IMR-90 (cell line): ENCODE results near the gene TBL3. TPM values are rescaled to one million over a fixed set of nuclear protein-coding genes. Genes with fewer than 3 reads are reported as not detected.

Experiments
- ATAC-seq: fragments of 200-7000 bp; cut with Tn5 transposase; 2 replicates; pipeline ENCODE4 v1.9.1; 2020; ENCODE audit warnings: low read depth, mild to moderate bottlenecking, moderate library complexity
- BruUV-seq: library from RNA; stranded (reverse); fragments of 400-500 nt; replicated peaks from 2 replicates; lab custom pipeline; 2021; lab: Mats Ljungman, UMichigan
- CTCF ChIA-PET: fragments of 300-600 bp; formaldehyde crosslinking; extraction: SDS; loops from one replicate; lab custom pipeline; 2021; ENCODE audit warnings: antibody characterized with exemption; lab: Yijun Ruan, JAX
- POLR2A ChIA-PET: fragments of 300-600 bp; sonication (Branson Sonifier 250); formaldehyde crosslinking; loops from one replicate; lab custom pipeline; 2022; ENCODE audit warnings: antibody characterized with exemption; ENCODE audit not compliant: unreplicated experiment; lab: Charles Lee
- DNase-seq: peaks from one replicate; pipeline ENCODE4 v3.0.0; 2013
- H2AFZ ChIP-seq: replicated peaks from 2 replicates; pipeline ENCODE3; 2013; ENCODE audit warnings: low read length, mild to moderate bottlenecking; ENCODE audit not compliant: poor library complexity
- H2AK5ac ChIP-seq: 2 replicates; pipeline ENCODE4 v1.6.1; 2013; ENCODE audit warnings: low read depth, low read length, inconsistent platforms
- H2AK9ac ChIP-seq: replicated peaks from 2 replicates; pipeline ENCODE3; 2013; ENCODE audit warnings: mild to moderate bottlenecking, low read depth, low read length, moderate library complexity; ENCODE audit not compliant: poor library complexity
- H2BK120ac ChIP-seq: 2 replicates; pipeline ENCODE4 v1.6.1; 2013; ENCODE audit warnings: low read depth, low read length, inconsistent platforms
- H2BK15ac ChIP-seq: 3 replicates; pipeline ENCODE4 v1.6.1; 2013; ENCODE audit warnings: low read depth, low read length, inconsistent platforms
- H2BK20ac ChIP-seq: 2 replicates; pipeline ENCODE4 v1.6.1; 2013; ENCODE audit warnings: low read depth, mild to moderate bottlenecking, inconsistent platforms, low read length, moderate library complexity
- H2BK5ac ChIP-seq: 2 replicates; pipeline ENCODE4 v1.6.1; 2013; ENCODE audit warnings: mild to moderate bottlenecking, low read depth, low read length, inconsistent platforms; ENCODE audit not compliant: poor library complexity, severe bottlenecking
- H3K14ac ChIP-seq: replicated peaks from 2 replicates; pipeline ENCODE4 v1.6.1; 2013; ENCODE audit warnings: low read depth, low read length, inconsistent platforms
- H3K18ac ChIP-seq: 2 replicates; pipeline ENCODE4 v1.6.1; 2013; ENCODE audit warnings: low read depth, low read length, control low read depth
- H3K23ac ChIP-seq: 2 replicates; pipeline ENCODE4 v1.6.1; 2013; ENCODE audit warnings: low read depth, low read length, inconsistent platforms
- H3K27ac ChIP-seq: 2 replicates; pipeline ENCODE4 v1.5.1; 2013; ENCODE audit warnings: mild to moderate bottlenecking, control low read depth, low read length; ENCODE audit not compliant: insufficient read depth
- H3K27me3 ChIP-seq: 2 replicates; pipeline ENCODE4 v1.6.1; 2013; ENCODE audit warnings: low read length; ENCODE audit not compliant: control insufficient read depth, insufficient read depth
- H3K36me3 ChIP-seq: 2 replicates; pipeline ENCODE4 v1.6.1; 2013; ENCODE audit warnings: low read length, mixed read lengths; ENCODE audit not compliant: control insufficient read depth, insufficient read depth
- H3K4ac ChIP-seq: 2 replicates; pipeline ENCODE4 v1.6.1; 2013; ENCODE audit warnings: low read depth, low read length, inconsistent platforms
- H3K4me1 ChIP-seq: 2 replicates; pipeline ENCODE4 v1.6.1; 2013; ENCODE audit warnings: low read length, mixed read lengths; ENCODE audit not compliant: control insufficient read depth, insufficient read depth
- H3K4me2 ChIP-seq: 2 replicates; pipeline ENCODE4 v1.6.1; 2013; ENCODE audit warnings: low read depth, mild to moderate bottlenecking, control low read depth, low read length, moderate library complexity
- H3K4me3 ChIP-seq: 2 replicates; pipeline ENCODE4 v1.5.1; 2013; ENCODE audit warnings: low read depth, mild to moderate bottlenecking, control low read depth, low read length, moderate library complexity; ENCODE audit not compliant: insufficient read depth
- H3K56ac ChIP-seq: 2 replicates; pipeline ENCODE4 v1.6.1; 2013; ENCODE audit warnings: low read length, inconsistent platforms; ENCODE audit not compliant: insufficient read depth; ENCODE audit errors: extremely low read depth
- H3K79me1 ChIP-seq, 2 experiments: 2 replicates each; pipeline ENCODE4 v1.6.1; 2013; ENCODE audit warnings: low read length in 2 of 2, inconsistent platforms in 1 of 2, low read depth in 1 of 2
- H3K9ac ChIP-seq: 2 replicates; pipeline ENCODE4 v1.6.1; 2013; ENCODE audit warnings: low read depth, low read length, control low read depth
- H3K9me1 ChIP-seq: 2 replicates; pipeline ENCODE4 v1.6.1; 2013; ENCODE audit warnings: low read length, inconsistent platforms; ENCODE audit not compliant: insufficient read depth
- H3K9me3 ChIP-seq: 2 replicates; pipeline ENCODE4 v1.6.1; 2013; ENCODE audit warnings: low read length; ENCODE audit not compliant: control insufficient read depth, insufficient read depth
- H4K20me1 ChIP-seq: 2 replicates; pipeline ENCODE4 v1.6.1; 2013; ENCODE audit warnings: low read length, inconsistent platforms; ENCODE audit not compliant: insufficient read depth
- H4K5ac ChIP-seq: 2 replicates; pipeline ENCODE4 v1.6.1; 2013; ENCODE audit warnings: mild to moderate bottlenecking, low read depth, low read length, control low read depth
- H4K8ac ChIP-seq, 2 experiments: 2 replicates each; pipeline ENCODE4 v1.6.1; 2013; ENCODE audit warnings: low read depth in 2 of 2, low read length in 2 of 2, control low read depth in 1 of 2, inconsistent platforms in 1 of 2
- H4K91ac ChIP-seq: 2 replicates; pipeline ENCODE4 v1.6.1; 2013; ENCODE audit warnings: low read depth, low read length, inconsistent platforms; ENCODE audit not compliant: insufficient read depth
- BHLHE40 ChIP-seq: fragments of 150-350 bp; IDR thresholded peaks from 2 replicates; pipeline ENCODE4 v1.6.1; 2016; ENCODE audit warnings: mild to moderate bottlenecking, low read depth, low read length
- CEBPB ChIP-seq: IDR thresholded peaks from 2 replicates; pipeline ENCODE4 v1.6.1; 2012; ENCODE audit warnings: low read depth, low read length, improper control_type of control experiment
- FOS ChIP-seq: fragments of 150-350 bp; IDR thresholded peaks from 2 replicates; pipeline ENCODE4 v1.6.1; 2016; ENCODE audit warnings: low read depth, low read length
- NFE2L2 ChIP-seq: fragments of 150-350 bp; IDR thresholded peaks from 2 replicates; pipeline ENCODE4 v1.6.1; 2016; ENCODE audit warnings: low read depth, mild to moderate bottlenecking, low read length
- RAD21 ChIP-seq: IDR thresholded peaks from 2 replicates; pipeline ENCODE4 v1.6.1; 2012; ENCODE audit warnings: low read length, improper control_type of control experiment
- RFX5 ChIP-seq: IDR thresholded peaks from 2 replicates; pipeline ENCODE4 v1.8.0; 2012; ENCODE audit warnings: low read depth, mild to moderate bottlenecking, low read length, moderate library complexity
- WGBS, 2 experiments: methylation state at CpG; one replicate each; pipeline versions ENCODE4 v1.1.5 to v1.1.7; 2013; ENCODE audit warnings: missing lambda C conversion rate in 2 of 2; ENCODE audit not compliant: insufficient read length in 1 of 2; ENCODE audit errors: extremely low coverage in 2 of 2; 5-methylcytosine and 5-hydroxymethylcytosine counted together
- dilution Hi-C: fragments of 300-500 bp; cut with HindIII; formaldehyde crosslinking; loops from one replicate; pipeline ENCODE4 v1.14.3; 2018; ENCODE audit warnings: low sequenced_read_pairs; ENCODE audit not compliant: unreplicated experiment
- in situ Hi-C: fragments of 300-500 bp; cut with MboI; formaldehyde crosslinking; loops from 3 replicates; pipeline ENCODE4 v1.14.3; 2019; ENCODE audit warnings: low sequenced_read_pairs, inconsistent platforms, mixed read lengths
- intact Hi-C: fragments of 100-400 bp; cut with micrococcal nuclease; formaldehyde crosslinking; loops from 2 replicates; pipeline ENCODE4 v1.10.0; 2022
- polyA plus RNA-seq, 3 experiments: library from polyadenylated mRNA; depleted of rRNA; stranded (reverse); fragments of >200 nt; gene quantifications; 2 replicates each; pipeline ENCODE4 v1.2.3, GENCODE V29; 2012; ENCODE audit warnings: low replicate concordance in 1 of 3
- total RNA-seq: library from RNA; depleted of rRNA; stranded (reverse); fragments of >200 nt; gene quantifications from 2 replicates; pipeline ENCODE4 v1.2.3, GENCODE V29; 2012
- TF ChIP-seq, protein P1 (sequence below): fragments of 150-350 bp; IDR thresholded peaks from 2 replicates; pipeline ENCODE4 v1.6.1; 2017; ENCODE audit warnings: mild to moderate bottlenecking, antibody characterized with exemption, low read length, low read depth

The TBL3 gene
- total and polyA plus RNA-seq, 2 of the 4 experiments (the other 2 are of a cell fraction), result 38.5 to 60.8 TPM

DNA sequence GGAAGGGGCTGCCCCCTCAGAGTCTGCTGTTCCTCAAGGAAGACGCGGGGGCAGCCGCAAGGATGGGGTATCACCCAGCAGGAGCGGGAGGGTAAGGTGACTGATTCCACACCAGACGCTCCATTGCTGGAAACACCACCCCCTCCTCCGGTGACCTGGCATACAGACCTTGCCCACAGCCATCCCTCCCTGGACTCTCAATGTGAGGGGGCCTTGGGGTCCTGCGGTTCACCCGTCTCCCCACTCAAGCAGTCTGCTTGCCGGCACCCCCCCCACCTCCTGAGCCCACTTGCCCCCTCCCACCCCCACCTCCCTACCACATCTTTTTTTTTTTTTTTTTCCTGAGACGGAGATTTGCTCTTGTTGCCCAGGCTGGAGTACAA, 41.5 kb upstream of the TBL3 start:
- in situ Hi-C loops, result loop anchor here (5.0 kb wide), 1 partner anchor 68 kb away; no protein-coding TSS in a partner anchor
- CTCF ChIA-PET, result interaction anchor here (1.5 kb wide), 1 partner anchor 13 kb away, joined by 3 read pairs; no protein-coding TSS in a partner anchor
- no peak overlapping the region for H4K91ac ChIP-seq
- no peak overlapping the region for H4K8ac ChIP-seq
- H4K5ac ChIP-seq, result no peak overlapping the region
- ATAC-seq (no peak), DNase-seq (no peak)
- no TSS peak for BruUV-seq
- no peak overlapping the region for H3K56ac ChIP-seq
- H3K36me3 ChIP-seq, result no peaks in the 10 kb centered on the region
- no peak overlapping the region for H3K9ac ChIP-seq
- intact Hi-C loops, result no loop called here
- H3K9me1 ChIP-seq, result no peaks in the 10 kb centered on the region
- H3K4ac ChIP-seq, result no peak overlapping the region
- H2BK20ac ChIP-seq, result no peak overlapping the region
- POLR2A ChIA-PET, result no interaction called here
- H3K9me3 ChIP-seq, result no peaks in the 10 kb centered on the region
- H3K14ac ChIP-seq, result no peak overlapping the region
- no peak overlapping the region for H2AK5ac ChIP-seq
- H3K23ac ChIP-seq, result no peak overlapping the region
- no peaks in the 10 kb centered on the region for H3K79me1 ChIP-seq
- 81% methylated on average over 3 of the region's 10 CpGs; no CpG with 5 or more reads in 1 of the 2 experiments for WGBS, 2 experiments
- no peak overlapping the region for H3K18ac ChIP-seq
- H4K20me1 ChIP-seq, result no peaks in the 10 kb centered on the region
- no peak for TF ChIP-seq CEBPB
- no peak for TF ChIP-seq NFE2L2
- TF ChIP-seq BHLHE40, result no peak
- TF ChIP-seq FOS, result no peak
- no peak for TF ChIP-seq RAD21
- TF ChIP-seq RFX5, result no peak
- TF ChIP-seq, protein P1, sequence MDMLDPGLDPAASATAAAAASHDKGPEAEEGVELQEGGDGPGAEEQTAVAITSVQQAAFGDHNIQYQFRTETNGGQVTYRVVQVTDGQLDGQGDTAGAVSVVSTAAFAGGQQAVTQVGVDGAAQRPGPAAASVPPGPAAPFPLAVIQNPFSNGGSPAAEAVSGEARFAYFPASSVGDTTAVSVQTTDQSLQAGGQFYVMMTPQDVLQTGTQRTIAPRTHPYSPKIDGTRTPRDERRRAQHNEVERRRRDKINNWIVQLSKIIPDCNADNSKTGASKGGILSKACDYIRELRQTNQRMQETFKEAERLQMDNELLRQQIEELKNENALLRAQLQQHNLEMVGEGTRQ, result no peak
- no peak overlapping the region for H2AK9ac ChIP-seq
- no peak overlapping the region for H2BK5ac ChIP-seq
- no peak overlapping the region for H3K4me2 ChIP-seq
- H3K27ac ChIP-seq, result no peak overlapping the region
- H3K4me3 ChIP-seq, result no peak overlapping the region
- dilution Hi-C loops, result no loop called here
- no peak overlapping the region for H2BK15ac ChIP-seq
- H3K4me1 ChIP-seq, result no peaks in the 10 kb centered on the region
- peaks cover 4% of the 10 kb centered on the region; the same call in 1 of the 2 replicates for H3K27me3 ChIP-seq
- H2AFZ ChIP-seq, result peak overlapping the region; percentile 97
- no peak overlapping the region for H2BK120ac ChIP-seq
